SU-DHL-6 (cell line): ENCODE data around the gene OSBPL5.

Source experiments
- H2AFZ ChIP-seq: fragments of 200-600 bp; sonication (generic); 2 replicates; pipeline ENCODE4 v1.6.1; 2014; ENCODE audit warnings: low read depth, mild to moderate bottlenecking, moderate library complexity, mixed read lengths, antibody characterized with exemption, low read length; ENCODE audit not compliant: severe bottlenecking
- H3F3A ChIP-seq: fragments of 200-600 bp; shearing (Covaris generic); 2 replicates; pipeline ENCODE4 v1.6.0; 2016; ENCODE audit warnings: antibody characterized with exemption, mild to moderate bottlenecking; ENCODE audit not compliant: insufficient read depth
- H3K27ac ChIP-seq: fragments of 200-600 bp; sonication (generic); 2 replicates; pipeline ENCODE4 v1.5.1; 2016; ENCODE audit warnings: low read depth, mild to moderate bottlenecking, low read length, moderate library complexity, mixed read lengths
- H3K27me3 ChIP-seq: fragments of 200-600 bp; sonication (generic), shearing (Covaris generic); 2 replicates; pipeline ENCODE4 v1.6.0; 2014; ENCODE audit warnings: mild to moderate bottlenecking, low read length
- H3K36me3 ChIP-seq: fragments of 200-600 bp; sonication (generic); 2 replicates; pipeline ENCODE4 v1.6.1; 2014; ENCODE audit warnings: mild to moderate bottlenecking, low read length, mixed read lengths
- H3K4me2 ChIP-seq: fragments of 300-600, 200-600 bp; shearing (Covaris generic), sonication (generic); 2 replicates; pipeline ENCODE4 v1.6.0; 2014; ENCODE audit warnings: low read length, low read depth, mild to moderate bottlenecking; ENCODE audit not compliant: poor library complexity, severe bottlenecking
- H3K4me3 ChIP-seq: fragments of 200-600 bp; sonication (generic); 2 replicates; pipeline ENCODE4 v1.5.1; 2014; ENCODE audit warnings: antibody characterized with exemption, low read length, mild to moderate bottlenecking, mixed read lengths; ENCODE audit not compliant: insufficient read depth, poor library complexity, severe bottlenecking
- H3K79me2 ChIP-seq: fragments of 200-600 bp; sonication (generic); 2 replicates; pipeline ENCODE4 v1.6.1; 2014; ENCODE audit warnings: mild to moderate bottlenecking, low read length, moderate library complexity; ENCODE audit not compliant: insufficient read depth
- H3K9ac ChIP-seq: fragments of 200-600 bp; sonication (generic); 2 replicates; pipeline ENCODE4 v1.7.0; 2014; ENCODE audit warnings: mild to moderate bottlenecking, low read length
- H3K9me2 ChIP-seq: fragments of 200-600 bp; sonication (generic); replicated peaks from 2 replicates; pipeline ENCODE4 v1.6.1; 2014; ENCODE audit warnings: low read length; ENCODE audit not compliant: insufficient read depth
- H3K9me3 ChIP-seq: fragments of 200-600 bp; sonication (generic); 2 replicates; pipeline ENCODE4 v1.6.1; 2014; ENCODE audit warnings: low read length, mixed read lengths; ENCODE audit not compliant: insufficient read depth
- H4K20me1 ChIP-seq: fragments of 200-600 bp; sonication (generic); 2 replicates; pipeline ENCODE4 v1.6.1; 2014; ENCODE audit warnings: low read depth, mild to moderate bottlenecking, antibody characterized with exemption, low read length, moderate library complexity, mixed read lengths
- CTCF ChIP-seq: fragments of 200-600 bp; sonication (generic); IDR thresholded peaks from one replicate; pipeline ENCODE4 v1.5.1; 2017; ENCODE audit warnings: antibody characterized with exemption, mild to moderate bottlenecking, low read length, moderate library complexity; ENCODE audit not compliant: insufficient read depth, poor library complexity, severe bottlenecking
- EZH2phosphoT487 ChIP-seq: fragments of 200-600 bp; sonication (generic), shearing (Covaris generic); conservative IDR thresholded peaks from 2 replicates; pipeline ENCODE4 v1.6.1; 2018; ENCODE audit warnings: mild to moderate bottlenecking, antibody characterized with exemption, low read length, moderate library complexity, mixed read lengths

The OSBPL5 gene

GRCh38 chr11:3203221-3204043 is 38.3 kb upstream of the OSBPL5 start:
- Histone ChIP-seq H2AFZ (no peak overlapping the region), H3K4me2 (no peak overlapping the region), H3K27me3 (no peaks in the 10 kb centered on the region; the same call in 1 of the 2 replicates), H3K9me2 (no peaks in the 10 kb centered on the region), H3K36me3 (no peaks in the 10 kb centered on the region), H3K9ac (no peak overlapping the region), H3K79me2 (no peaks in the 10 kb centered on the region), H3K9me3 (no peaks in the 10 kb centered on the region), H3K4me3 (no peak overlapping the region), H3K27ac (no peak overlapping the region), H4K20me1 (no peaks in the 10 kb centered on the region), H3F3A (no peaks in the 10 kb centered on the region)
- no peak for TF ChIP-seq CTCF
- TF ChIP-seq EZH2phosphoT487 = no peak

- Histone ChIP-seq H3K9me2 (no peaks in the 10 kb centered on the region), H3K79me2 (no peaks in the 10 kb centered on the region), H3K36me3 (no peaks in the 10 kb centered on the region), H3K27me3 (no peaks in the 10 kb centered on the region; the same call in 1 of the 2 replicates), H3K27ac (no peak overlapping the region), H2AFZ (no peak overlapping the region), H3K4me3 (no peak overlapping the region), H4K20me1 (no peaks in the 10 kb centered on the region), H3K4me2 (no peak overlapping the region), H3F3A (no peaks in the 10 kb centered on the region), H3K9ac (no peak overlapping the region), H3K9me3 (no peaks in the 10 kb centered on the region)
- TF ChIP-seq EZH2phosphoT487 = no peak
- no peak for TF ChIP-seq CTCF
Measured at GRCh38 chr11:3202759-3203158, 37.6 kb upstream of the OSBPL5 start.

GRCh38 chr11:3202305-3202704 is 37.2 kb upstream of the OSBPL5 start:
- Histone ChIP-seq H3K4me2 (no peak overlapping the region), H3F3A (no peaks in the 10 kb centered on the region), H3K27me3 (no peaks in the 10 kb centered on the region; the same call in 1 of the 2 replicates), H4K20me1 (no peaks in the 10 kb centered on the region), H3K9ac (no peak overlapping the region), H2AFZ (no peak overlapping the region), H3K79me2 (no peaks in the 10 kb centered on the region), H3K27ac (no peak overlapping the region), H3K9me3 (no peaks in the 10 kb centered on the region), H3K4me3 (no peak overlapping the region), H3K36me3 (no peaks in the 10 kb centered on the region), H3K9me2 (no peaks in the 10 kb centered on the region)
- TF ChIP-seq EZH2phosphoT487 (no peak), CTCF (no peak)
